ENCODE data around the gene CFAP221. TPM values are rescaled to one million over a fixed set of nuclear protein-coding genes. Genes with fewer than 3 reads are reported as not detected.
A peak's percentile ranks its signal among the peaks of the same experiment; 100 is the strongest.

CFAP221 gene
- total RNA-seq, 1 donor from 2014 or later: 1.0 TPM

GRCh38 chr2:119574108-119574815 lies 30.0 kb downstream of the CFAP221 start:
- TF ChIP-seq CTCF (IDR thresholded peaks at IDR 0.05; ENCODE audit: borderline replicate concordance): no peak
- Histone ChIP-seq H3K9me3 (replicated peaks) (peaks cover 6% of the 10 kb centered on the region), H3K36me3 (no peaks in the 10 kb centered on the region), H3K27ac (replicated peaks) (no peak overlapping the region), H3K4me1 (peaks cover 1% of the 10 kb centered on the region), H3K4me3 (no peak overlapping the region), H3K27me3 (ENCODE audit: low read depth) (no peaks in the 10 kb centered on the region)
- DNase-seq: no peak
- intact Hi-C loops (cut with micrococcal nuclease): no loop called here

- H3K36me3 ChIP-seq: no peaks in the 10 kb centered on the region
- TF ChIP-seq CTCF (IDR thresholded peaks at IDR 0.05; ENCODE audit: borderline replicate concordance): no peak
- no peak for DNase-seq
These were observed 30.6 kb downstream of the CFAP221 start for GRCh38 chr2:119574864-119575263.

GRCh38 chr2:119575439-119575838 lies 31.2 kb downstream of the CFAP221 start:
- Histone ChIP-seq H3K9me3 (replicated peaks) (no peaks in the 10 kb centered on the region), H3K36me3 (no peaks in the 10 kb centered on the region), H3K4me1 (peaks cover 10% of the 10 kb centered on the region), H3K4me3 (no peak overlapping the region), H3K27me3 (ENCODE audit: low read depth) (no peaks in the 10 kb centered on the region), H3K27ac (replicated peaks) (no peak overlapping the region)
- TF ChIP-seq CTCF (IDR thresholded peaks at IDR 0.05; ENCODE audit: borderline replicate concordance): no peak
- intact Hi-C loops (cut with micrococcal nuclease): no loop called here
- DNase-seq: no peak

More at GRCh38 chr2:119574864-119575263, 30.6 kb downstream of the CFAP221 start:
- Histone ChIP-seq H3K27ac (replicated peaks) (no peak overlapping the region), H3K4me1 (peaks cover 7% of the 10 kb centered on the region), H3K9me3 (replicated peaks) (peaks cover 2% of the 10 kb centered on the region), H3K27me3 (ENCODE audit: low read depth) (no peaks in the 10 kb centered on the region), H3K4me3 (no peak overlapping the region)
- intact Hi-C loops (cut with micrococcal nuclease): no loop called here

GRCh38 chr2:119579424-119580295 lies 35.4 kb downstream of the CFAP221 start:
- intact Hi-C loops (cut with micrococcal nuclease): no loop called here
- Histone ChIP-seq H3K4me1 (peaks cover 10% of the 10 kb centered on the region), H3K36me3 (no peaks in the 10 kb centered on the region), H3K27me3 (ENCODE audit: low read depth) (no peaks in the 10 kb centered on the region), H3K4me3 (no peak overlapping the region), H3K27ac (replicated peaks) (peak overlapping the region; percentile 55), H3K9me3 (replicated peaks) (peaks cover 6% of the 10 kb centered on the region)
- DNase-seq: no peak
- no peak for TF ChIP-seq CTCF (IDR thresholded peaks at IDR 0.05; ENCODE audit: borderline replicate concordance)

- Histone ChIP-seq H3K9me3 (replicated peaks) (peaks cover 9% of the 10 kb centered on the region), H3K27ac (replicated peaks) (peak overlapping the region; percentile 55), H3K36me3 (no peaks in the 10 kb centered on the region), H3K27me3 (ENCODE audit: low read depth) (no peaks in the 10 kb centered on the region), H3K4me3 (no peak overlapping the region), H3K4me1 (peaks cover 10% of the 10 kb centered on the region)
- intact Hi-C loops (cut with micrococcal nuclease): no loop called here
- TF ChIP-seq CTCF (IDR thresholded peaks at IDR 0.05; ENCODE audit: borderline replicate concordance): no peak
- DNase-seq: no peak
These were observed 36.4 kb downstream of the CFAP221 start for GRCh38 chr2:119580550-119581072.

All from left ventricle myocardium inferior (tissue), 1 donor.